HepG2 (cell line): ENCODE data around the gene MTM1. TPM values are rescaled to one million over a fixed set of nuclear protein-coding genes. Genes with fewer than 3 reads are reported as not detected.

ENCODE experiments used
- ATF5 ChIP-seq: sonication (generic); formaldehyde crosslinking; IDR thresholded peaks from 2 replicates; pipeline ENCODE4 v1.4.0; 2020; ENCODE audit warnings: mild to moderate bottlenecking, low read depth, missing genetic modification reagents
- BCL3 ChIP-seq: sonication (generic); formaldehyde crosslinking; IDR thresholded peaks from 2 replicates; pipeline ENCODE4 v1.5.1; 2020; ENCODE audit warnings: mild to moderate bottlenecking, missing genetic modification reagents, moderate library complexity
- BHLHE40 ChIP-seq: IDR thresholded peaks from 2 replicates; pipeline ENCODE4 v1.6.1; 2011; ENCODE audit warnings: low read length, improper control_type of control experiment
- EHMT2 ChIP-seq: fragments of 200-600 bp; sonication (generic); IDR thresholded peaks from 2 replicates; pipeline ENCODE4 v1.7.0; 2017; ENCODE audit warnings: antibody characterized with exemption, low read depth, low read length, borderline replicate concordance
- ETV5 ChIP-seq: IDR thresholded peaks from 2 replicates; pipeline ENCODE4 v1.6.1; 2018; ENCODE audit warnings: missing biosample characterization, missing genetic modification reagents, inconsistent platforms, borderline replicate concordance
- FOXA3 ChIP-seq: IDR thresholded peaks from 2 replicates; pipeline ENCODE4 v1.6.1; 2016; ENCODE audit warnings: missing genetic modification reagents, missing compliant biosample characterization
- FOXC1 ChIP-seq: sonication (generic); formaldehyde crosslinking; IDR thresholded peaks from 2 replicates; pipeline ENCODE4 v1.8.0; 2022; ENCODE audit warnings: mild to moderate bottlenecking, missing genetic modification reagents, borderline replicate concordance
- HHEX ChIP-seq: IDR thresholded peaks from 2 replicates; pipeline ENCODE4 v1.6.1; 2016; ENCODE audit warnings: control low read depth
- KLF12 ChIP-seq: sonication (generic); formaldehyde crosslinking; IDR thresholded peaks from 2 replicates; pipeline ENCODE4 v1.4.0; 2020; ENCODE audit warnings: missing genetic modification reagents, borderline replicate concordance
- MBD4 ChIP-seq: IDR thresholded peaks from 2 replicates; pipeline ENCODE4 v1.6.1; 2012; ENCODE audit warnings: low read length, inconsistent platforms, borderline replicate concordance
- NFKB2 ChIP-seq: sonication (generic); formaldehyde crosslinking; IDR thresholded peaks from 2 replicates; pipeline ENCODE4 v1.4.0; 2020; ENCODE audit warnings: missing genetic modification reagents, borderline replicate concordance
- PCBP2 ChIP-seq: fragments of 200-400 bp; formaldehyde crosslinking; optimal IDR thresholded peaks from 2 replicates; pipeline ENCODE3; 2018; ENCODE audit warnings: low read length, low read depth; ENCODE audit not compliant: poor library complexity, severe bottlenecking
- PHF20 ChIP-seq: sonication (generic); formaldehyde crosslinking; IDR thresholded peaks from 2 replicates; pipeline ENCODE4 v1.5.0; 2020; ENCODE audit warnings: mild to moderate bottlenecking, missing genetic modification reagents
- PITX1 ChIP-seq: sonication (generic); formaldehyde crosslinking; IDR thresholded peaks from 2 replicates; pipeline ENCODE4 v1.5.1; 2020; ENCODE audit warnings: mild to moderate bottlenecking, missing genetic modification reagents
- POLR2G ChIP-seq: fragments of 200-400 bp; formaldehyde crosslinking; IDR thresholded peaks from 2 replicates; pipeline ENCODE4 v1.6.1; 2018; ENCODE audit warnings: mild to moderate bottlenecking, low read depth, low read length, moderate library complexity
- SIN3A ChIP-seq: IDR thresholded peaks from 2 replicates; pipeline ENCODE4 v1.6.1; 2011; ENCODE audit warnings: low read depth, mild to moderate bottlenecking, control low read depth, low read length, borderline replicate concordance
- TMF1 ChIP-seq: sonication (generic); formaldehyde crosslinking; IDR thresholded peaks from 2 replicates; pipeline ENCODE4 v1.8.1; 2022; ENCODE audit warnings: low read depth, missing genetic modification reagents
- YEATS4 ChIP-seq: sonication (generic); formaldehyde crosslinking; IDR thresholded peaks from 2 replicates; pipeline ENCODE4 v1.4.0; 2020; ENCODE audit warnings: missing genetic modification reagents, borderline replicate concordance
- ZFP36L1 ChIP-seq: sonication (generic); formaldehyde crosslinking; IDR thresholded peaks from 2 replicates; pipeline ENCODE4 v1.8.0; 2022; ENCODE audit warnings: mild to moderate bottlenecking, missing genetic modification reagents, moderate library complexity
- ZNF660 ChIP-seq: sonication (generic); formaldehyde crosslinking; IDR thresholded peaks from 2 replicates; pipeline ENCODE4 v1.5.1; 2020; ENCODE audit warnings: mild to moderate bottlenecking, low read depth, missing genetic modification reagents, borderline replicate concordance
- polyA plus RNA-seq, 8 experiments: library from polyadenylated mRNA; depleted of rRNA in 3 of 8; stranded (reverse) in 7 of 8; unstranded in 1 of 8; fragments of >200 nt; fragmentation: Illumina TruSeq in 4 of 8; extraction: Trizol in 4 of 8; gene quantifications; 2 replicates each; pipeline versions ENCODE4 v1.2.1 to v1.2.3, GENCODE V29; 2011 to 2016; ENCODE audit warnings: low read depth in 4 of 8, missing spikeins in 1 of 8, mixed read lengths in 1 of 8; ENCODE audit not compliant: insufficient read depth in 1 of 8
- total RNA-seq, 5 experiments: library from RNA; depleted of rRNA; stranded (reverse); fragments of >200 nt; fragmentation: Illumina TruSeq; extraction: Trizol; gene quantifications; 2 replicates each; pipeline ENCODE4 v1.2.3, GENCODE V29; 2016; ENCODE audit warnings: low read depth in 1 of 5
- TF ChIP-seq, protein P1 (sequence below): sonication (generic); IDR thresholded peaks from 2 replicates; pipeline ENCODE4 v1.6.1; 2016; ENCODE audit warnings: low read depth, borderline replicate concordance
- TF ChIP-seq, protein P2 (sequence below): sonication (generic); formaldehyde crosslinking; IDR thresholded peaks from 2 replicates; pipeline ENCODE4 v1.8.0; 2022; ENCODE audit warnings: low read depth, missing genetic modification reagents
- TF ChIP-seq, protein P3 (sequence below): sonication (generic); formaldehyde crosslinking; conservative IDR thresholded peaks from 2 replicates; pipeline ENCODE4 v1.4.0; 2020; ENCODE audit warnings: missing genetic modification reagents

Gene MTM1
- total and polyA plus RNA-seq, 2 of the 13 experiments (the other 11 are each of a cell fraction or from before 2014, with no cell fraction given) = 12.0 to 15.2 TPM

DNA sequence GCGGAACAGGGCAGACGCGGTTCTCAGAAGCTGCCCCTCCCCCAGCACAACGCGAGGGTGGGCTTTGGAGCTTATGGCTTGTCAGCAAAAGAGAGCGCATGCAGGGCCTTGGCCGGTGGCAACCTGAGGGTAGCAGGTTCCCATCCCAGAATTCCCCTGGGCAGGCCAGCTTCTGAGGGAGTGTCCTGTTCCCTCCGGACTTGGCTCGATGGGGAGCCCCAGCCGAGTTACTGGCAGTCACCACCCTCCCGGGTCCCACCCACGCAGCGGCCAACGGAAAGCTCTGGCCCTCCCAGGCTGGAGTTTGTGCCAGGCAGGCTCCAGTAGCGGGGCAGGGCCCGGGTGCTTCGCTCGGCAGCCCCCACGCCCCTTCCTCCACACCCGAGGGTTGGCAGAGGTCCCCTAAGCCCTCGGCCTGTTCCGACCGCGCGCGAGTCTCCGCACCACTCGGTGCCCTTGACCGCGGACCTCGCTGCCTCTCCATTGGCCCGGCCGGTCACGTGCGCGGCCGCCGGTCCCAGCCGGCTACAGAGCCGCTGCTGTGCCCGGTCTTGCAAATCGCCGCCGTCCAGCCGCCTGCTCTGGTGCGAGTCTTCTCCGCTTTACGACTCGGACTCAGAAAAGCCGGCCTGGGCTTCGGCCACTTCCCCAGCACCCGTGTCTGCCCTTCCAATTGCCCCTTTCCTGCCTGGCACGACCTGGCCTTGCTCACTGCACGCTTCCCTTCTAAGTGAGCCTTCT lies 20.9 kb upstream of the MTM1 start (continued):
- TF ChIP-seq MBD4 (no peak), BCL3 (CRISPR knock-in tag) (no peak), KLF12 (CRISPR knock-in tag) (no peak), ZNF660 (CRISPR knock-in tag) (no peak), FOXA3 (CRISPR knock-in tag) (no peak), PITX1 (peak; percentile 20), PCBP2 (no peak), SIN3A (peak; percentile 21; the same call in 1 of the 2 replicates), HHEX (CRISPR knock-in tag) (no peak), NFKB2 (CRISPR knock-in tag) (no peak), EHMT2 (no peak), ATF5 (CRISPR knock-in tag) (no peak), ETV5 (CRISPR knock-in tag) (no peak), TMF1 (CRISPR knock-in tag) (no peak), POLR2G (peak; percentile 65), FOXC1 (CRISPR knock-in tag) (no peak), YEATS4 (CRISPR knock-in tag) (peak; percentile 33; the same call in 1 of the 2 replicates), PHF20 (no peak), ZFP36L1 (CRISPR knock-in tag) (no peak), BHLHE40 (peak; percentile 74)
- TF ChIP-seq, protein P1, sequence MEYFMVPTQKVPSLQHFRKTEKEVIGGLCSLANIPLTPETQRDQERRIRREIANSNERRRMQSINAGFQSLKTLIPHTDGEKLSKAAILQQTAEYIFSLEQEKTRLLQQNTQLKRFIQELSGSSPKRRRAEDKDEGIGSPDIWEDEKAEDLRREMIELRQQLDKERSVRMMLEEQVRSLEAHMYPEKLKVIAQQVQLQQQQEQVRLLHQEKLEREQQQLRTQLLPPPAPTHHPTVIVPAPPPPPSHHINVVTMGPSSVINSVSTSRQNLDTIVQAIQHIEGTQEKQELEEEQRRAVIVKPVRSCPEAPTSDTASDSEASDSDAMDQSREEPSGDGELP = no peak
- TF ChIP-seq, protein P2, sequence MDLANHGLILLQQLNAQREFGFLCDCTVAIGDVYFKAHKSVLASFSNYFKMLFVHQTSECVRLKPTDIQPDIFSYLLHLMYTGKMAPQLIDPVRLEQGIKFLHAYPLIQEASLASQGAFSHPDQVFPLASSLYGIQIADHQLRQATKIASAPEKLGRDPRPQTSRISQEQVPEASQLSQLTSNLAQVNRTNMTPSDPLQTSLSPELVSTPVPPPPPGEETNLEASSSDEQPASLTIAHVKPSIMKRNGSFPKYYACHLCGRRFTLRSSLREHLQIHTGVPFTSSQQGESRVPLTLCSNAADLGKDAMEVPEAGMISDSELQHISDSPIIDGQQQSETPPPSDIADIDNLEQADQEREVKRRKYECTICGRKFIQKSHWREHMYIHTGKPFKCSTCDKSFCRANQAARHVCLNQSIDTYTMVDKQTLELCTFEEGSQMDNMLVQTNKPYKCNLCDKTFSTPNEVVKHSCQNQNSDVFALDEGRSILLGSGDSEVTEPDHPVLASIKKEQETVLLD = no peak; the same call in 1 of the 2 replicates
- TF ChIP-seq, protein P3, sequence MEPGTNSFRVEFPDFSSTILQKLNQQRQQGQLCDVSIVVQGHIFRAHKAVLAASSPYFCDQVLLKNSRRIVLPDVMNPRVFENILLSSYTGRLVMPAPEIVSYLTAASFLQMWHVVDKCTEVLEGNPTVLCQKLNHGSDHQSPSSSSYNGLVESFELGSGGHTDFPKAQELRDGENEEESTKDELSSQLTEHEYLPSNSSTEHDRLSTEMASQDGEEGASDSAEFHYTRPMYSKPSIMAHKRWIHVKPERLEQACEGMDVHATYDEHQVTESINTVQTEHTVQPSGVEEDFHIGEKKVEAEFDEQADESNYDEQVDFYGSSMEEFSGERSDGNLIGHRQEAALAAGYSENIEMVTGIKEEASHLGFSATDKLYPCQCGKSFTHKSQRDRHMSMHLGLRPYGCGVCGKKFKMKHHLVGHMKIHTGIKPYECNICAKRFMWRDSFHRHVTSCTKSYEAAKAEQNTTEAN = no peak
